GM19240 (cell line): ENCODE results near the gene TRAF3.

Experiments used
- DNase-seq: peaks from one replicate; pipeline ENCODE4 v3.0.0; 2011; ENCODE audit warnings: low spot score; ENCODE audit not compliant: insufficient read length

Gene TRAF3

DNA sequence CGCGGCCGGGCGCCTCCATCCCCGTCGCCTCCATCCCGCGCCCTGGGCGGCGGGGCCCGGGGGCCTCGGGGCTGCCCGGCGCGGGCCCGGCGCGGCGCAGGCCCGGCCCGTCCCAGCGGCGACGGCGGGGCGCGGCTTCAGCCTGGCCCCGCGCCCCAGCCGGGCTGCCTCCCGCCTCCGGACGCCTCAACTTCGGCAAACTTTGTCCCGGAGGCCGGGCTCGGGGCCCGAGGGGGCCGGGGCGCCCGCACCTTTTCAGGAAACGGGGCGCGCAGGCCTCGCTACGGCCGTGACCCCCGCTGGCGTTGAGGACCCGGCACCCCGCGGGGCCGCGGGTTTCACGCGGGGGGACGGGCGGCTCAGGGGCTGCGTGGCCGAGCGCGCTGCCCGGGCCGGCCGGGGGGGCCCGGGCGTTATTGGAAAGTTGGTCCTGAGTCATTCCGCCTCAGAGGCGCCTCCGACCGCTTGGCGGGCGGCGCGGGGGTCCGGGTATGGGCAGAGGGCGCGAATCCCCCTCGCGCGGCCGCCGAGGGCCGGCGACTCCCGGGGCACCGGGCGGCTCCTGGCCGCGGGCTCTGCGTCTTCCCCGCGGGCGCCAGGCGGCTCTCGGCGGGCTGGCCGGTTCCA lies 575 bp downstream of the TRAF3 start:
- no peak for DNase-seq

GRCh38 chr14:102778338-102779083 lies 1.3 kb downstream of the TRAF3 start:
- DNase-seq, result no peak

DNA sequence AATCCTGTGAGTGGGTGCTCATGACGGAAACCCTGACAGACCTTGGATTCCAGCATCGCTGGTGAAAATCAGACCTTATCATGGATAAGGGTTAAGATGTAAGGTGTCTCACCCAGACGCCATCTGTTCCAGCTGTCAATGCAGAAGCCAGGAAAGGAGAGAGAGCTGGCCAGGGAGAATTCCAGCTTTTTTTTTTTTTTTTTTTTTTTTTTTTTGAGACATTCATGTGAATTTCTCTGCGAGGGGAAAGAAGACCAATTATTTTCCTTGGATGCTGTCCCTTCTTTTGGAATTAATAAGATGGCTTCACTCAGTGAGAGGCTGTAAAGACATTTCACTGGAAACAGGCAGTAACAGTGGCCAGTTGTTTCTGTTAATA lies 1.8 kb downstream of the TRAF3 start:
- no peak for DNase-seq

- DNase-seq, result no peak
Measured at GRCh38 chr14:102779574-102780315, 2.5 kb downstream of the TRAF3 start.

GRCh38 chr14:102781063-102781462 lies 3.8 kb downstream of the TRAF3 start:
- no peak for DNase-seq

DNA sequence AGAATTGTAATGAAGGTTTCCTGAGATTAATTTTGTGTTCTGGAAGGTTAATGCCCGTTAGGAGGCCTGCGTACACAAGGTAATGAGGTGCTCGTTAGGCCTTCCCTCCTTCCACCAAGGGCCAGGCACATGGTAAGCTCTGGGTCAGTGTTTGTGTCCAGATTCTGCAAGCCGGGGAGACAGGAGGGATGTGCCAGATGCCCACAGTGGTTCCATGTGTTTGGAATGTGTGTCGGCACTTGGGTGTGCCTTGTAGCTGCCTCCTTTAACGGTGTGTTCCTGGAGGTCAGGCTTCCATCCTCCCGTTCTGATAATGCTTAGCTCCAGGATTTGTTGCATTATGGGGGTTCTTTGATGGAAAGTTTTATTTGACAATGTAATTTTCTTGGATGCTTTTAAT lies 5.7 kb downstream of the TRAF3 start:
- DNase-seq, result no peak

GRCh38 chr14:102784892-102785594 lies 7.8 kb downstream of the TRAF3 start:
- no peak for DNase-seq

GRCh38 chr14:102785595-102785963 lies 8.3 kb downstream of the TRAF3 start:
- DNase-seq, result no peak

DNA sequence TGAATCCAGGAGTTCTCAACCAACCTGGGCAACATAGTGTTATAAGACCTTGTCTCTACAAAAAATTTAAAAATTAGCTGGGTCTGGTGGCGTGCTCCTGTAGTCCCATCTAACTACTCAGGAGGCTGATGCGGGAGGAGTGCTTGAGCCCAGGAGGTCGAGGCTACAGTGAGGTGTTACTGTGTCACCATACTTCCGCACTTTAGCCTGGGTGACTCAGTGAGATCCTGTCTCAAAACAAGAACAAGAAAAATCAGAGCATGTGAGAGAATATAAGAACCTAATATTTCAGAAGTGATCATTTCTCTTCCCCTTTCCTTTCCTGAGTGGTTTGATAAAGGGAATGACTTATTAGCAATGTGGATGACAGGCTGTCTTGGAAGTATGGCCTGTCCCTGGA lies 9.5 kb downstream of the TRAF3 start:
- no peak for DNase-seq

- no peak for DNase-seq
Measured at GRCh38 chr14:102789349-102789748, 12.1 kb downstream of the TRAF3 start.

DNA sequence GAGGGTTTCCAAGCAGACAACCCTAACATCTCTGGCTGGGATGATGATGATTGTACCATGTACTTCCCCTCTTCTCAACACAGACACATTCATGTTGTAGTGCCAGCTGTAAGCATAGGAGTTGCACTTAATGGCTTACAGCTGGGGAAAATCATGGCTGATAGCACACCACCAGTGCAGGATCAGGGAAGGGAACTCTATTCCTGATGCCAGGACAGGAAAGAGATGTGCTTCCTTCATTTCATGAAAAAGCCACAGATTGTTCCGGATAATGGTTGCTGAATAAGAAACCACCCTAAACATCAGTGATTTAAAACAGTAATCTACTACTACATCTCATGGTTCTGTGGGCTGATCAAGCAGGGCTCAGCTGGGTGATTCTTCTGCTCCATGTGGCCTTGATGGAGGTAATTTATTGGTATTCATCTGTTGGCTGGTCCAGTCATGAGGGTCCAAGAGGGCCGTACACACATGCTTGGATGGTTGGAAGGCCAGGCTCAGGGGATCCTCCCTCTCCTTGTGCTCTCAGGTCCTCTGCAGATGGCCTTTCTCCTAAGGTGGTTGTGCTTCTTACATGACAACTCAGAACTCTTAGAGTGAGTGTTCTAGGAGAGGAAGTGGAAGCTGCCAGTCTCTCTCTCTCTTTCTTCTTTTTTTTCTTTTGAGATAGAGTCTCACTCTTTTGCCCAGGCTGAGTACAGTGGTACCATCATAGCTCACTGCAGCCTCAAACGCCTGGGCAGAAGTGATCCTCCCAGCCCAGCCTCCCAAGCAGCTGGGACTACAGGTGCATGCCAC lies 16.5 kb downstream of the TRAF3 start:
- DNase-seq, result no peak

DNA sequence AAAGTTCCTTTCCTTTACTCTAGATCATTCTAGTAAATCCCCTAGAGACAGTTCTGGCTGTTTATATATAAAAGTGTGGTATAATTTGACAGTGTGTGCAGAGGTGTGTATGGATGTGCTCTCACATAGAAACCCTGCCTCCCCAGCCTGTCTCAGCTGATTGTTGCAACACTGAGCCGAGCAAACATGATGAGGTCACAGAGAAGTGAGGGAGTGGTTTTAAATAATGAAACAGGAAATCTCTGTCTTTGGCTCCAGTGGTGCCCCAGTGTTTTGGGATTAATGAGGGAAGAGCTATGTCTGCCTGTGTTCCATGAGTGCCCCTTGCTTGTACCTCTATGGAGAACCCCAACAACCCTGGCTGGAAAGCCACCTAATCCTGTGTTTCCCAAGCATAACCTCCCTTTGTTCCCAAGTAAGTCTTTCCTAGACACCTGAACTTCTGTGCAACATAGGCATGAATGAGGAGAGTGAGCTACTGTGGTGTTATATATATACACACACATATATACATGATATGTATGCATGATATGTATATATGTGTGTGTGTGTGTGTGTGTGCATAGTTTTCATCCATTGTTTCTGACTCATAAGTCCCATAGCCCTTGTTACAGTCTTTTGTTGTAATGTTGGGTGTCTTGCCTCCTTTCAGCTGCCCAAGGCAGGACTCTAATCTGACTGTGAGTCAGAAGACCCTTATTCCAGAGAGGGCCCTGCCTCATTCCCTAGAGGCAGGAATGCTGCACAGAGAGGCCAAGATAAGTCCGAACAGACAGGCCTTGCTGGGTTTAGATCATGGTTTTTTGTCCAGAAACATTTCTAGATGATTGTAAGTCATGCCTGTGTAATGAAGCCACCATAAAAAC lies 18.0 kb downstream of the TRAF3 start:
- DNase-seq, result no peak

- no peak for DNase-seq
Measured at GRCh38 chr14:102796661-102797190, 19.5 kb downstream of the TRAF3 start.

DNA sequence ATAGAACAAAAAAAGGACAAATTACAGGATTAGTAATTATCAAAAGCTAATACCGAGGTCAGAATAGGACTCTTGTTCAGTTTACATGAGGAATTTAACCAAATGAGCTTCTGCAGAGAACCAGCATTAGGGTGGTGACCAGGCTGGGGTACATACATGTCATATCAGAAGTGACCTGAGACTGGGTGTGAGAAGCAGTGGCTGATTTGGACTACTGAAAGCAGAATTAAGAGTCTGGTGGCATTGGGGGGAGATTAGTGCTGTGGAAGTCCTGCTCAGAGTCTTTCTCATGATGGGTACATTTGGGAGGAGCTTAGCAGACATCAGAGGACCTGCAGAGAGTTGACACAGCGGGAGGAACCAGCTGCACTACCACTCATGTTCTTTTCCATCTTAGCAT lies 21.7 kb downstream of the TRAF3 start:
- DNase-seq, result no peak

DNA sequence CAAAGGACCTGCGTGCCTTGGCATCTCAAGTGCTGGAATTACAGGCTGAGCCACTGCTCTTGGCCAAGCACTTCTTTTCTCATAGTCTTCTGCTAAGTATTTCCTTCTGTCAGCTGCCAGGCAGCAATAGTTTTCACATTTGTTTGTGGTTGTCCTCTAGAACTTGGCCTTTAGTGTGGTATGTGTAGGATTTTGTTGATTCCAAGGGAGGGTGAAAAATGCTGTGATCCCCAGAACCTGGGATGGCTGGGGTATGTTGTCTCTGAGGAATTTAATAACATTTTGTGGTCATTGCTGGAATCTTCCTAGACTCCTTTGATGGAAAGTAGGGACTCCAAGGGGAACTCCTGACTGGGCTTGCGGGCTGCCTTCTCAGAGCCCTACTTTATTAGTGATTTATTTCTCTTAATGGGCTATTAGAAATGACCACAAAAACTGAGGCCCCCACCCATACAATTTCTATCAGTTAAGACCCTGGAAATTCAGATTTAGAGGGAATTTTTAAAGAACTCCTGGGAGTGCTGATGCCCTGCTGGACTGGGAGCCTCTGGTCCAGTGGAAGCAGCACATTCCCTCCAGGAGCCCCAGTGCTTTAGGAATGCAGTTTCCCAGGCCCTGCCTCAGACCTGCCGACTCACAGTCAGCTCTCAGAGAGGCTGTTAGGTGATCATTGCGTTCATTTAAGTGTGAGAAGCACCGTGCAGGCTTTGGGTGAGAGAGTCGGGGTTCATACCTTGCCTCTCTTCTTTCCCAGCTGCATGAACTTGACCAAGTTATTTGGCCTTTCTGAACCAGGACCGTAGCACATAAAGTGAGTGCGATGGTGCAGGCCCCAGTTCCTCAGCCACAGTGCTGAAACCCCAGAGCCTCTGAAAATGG lies 22.7 kb downstream of the TRAF3 start:
- no peak for DNase-seq

GRCh38 chr14:102802834-102803523 lies 25.7 kb downstream of the TRAF3 start:
- no peak for DNase-seq

GRCh38 chr14:102804858-102805257 lies 27.6 kb downstream of the TRAF3 start:
- no peak for DNase-seq

DNA sequence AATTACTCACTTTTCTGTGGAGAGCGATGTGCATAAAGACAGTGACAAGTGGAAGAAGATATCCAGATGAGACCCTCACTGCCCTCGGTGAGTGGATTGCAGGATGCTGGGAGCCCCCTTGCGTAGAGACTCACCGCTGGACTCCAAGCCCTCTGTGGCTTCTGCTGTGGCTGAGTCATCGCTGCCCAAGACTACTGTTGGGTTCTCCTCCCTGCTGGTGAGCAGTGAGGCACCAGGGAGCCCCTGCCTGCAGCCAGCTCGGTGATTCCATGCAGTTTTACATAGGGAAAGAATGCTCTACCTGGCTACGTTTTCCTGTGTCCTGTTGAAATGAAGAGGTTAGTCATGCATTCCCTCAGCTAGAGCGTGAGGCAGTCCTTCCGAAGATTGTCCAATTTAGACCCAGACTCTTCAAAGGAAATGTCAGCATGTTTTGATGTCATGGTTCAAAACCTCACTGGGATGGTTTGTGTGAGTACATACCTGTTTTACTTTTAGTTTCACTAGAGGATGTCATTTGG lies 28.2 kb downstream of the TRAF3 start:
- DNase-seq, result no peak
